Gastrocnemius medialis (tissue), 4 donors: ENCODE measurements around the gene PANX1.

Experiments used
- POLR2A ChIP-seq, 2 donors: fragments of 450-650 bp; IDR thresholded peaks; one replicate each; pipeline ENCODE4 v1.6.1; 2017; ENCODE audit warnings: antibody characterized with exemption in 2 of 2, mild to moderate bottlenecking in 2 of 2, moderate library complexity in 2 of 2
- TF ChIP-seq, protein P1 (sequence below), 5 experiments: fragments of 450-650 bp in 3 of 5; fragments of 200-600 bp in 2 of 5; sonication (generic) in 2 of 5; IDR thresholded peaks in 4 of 5; conservative IDR thresholded peaks in 1 of 5; 1 replicate in 4 of 5; 2 replicates in 1 of 5; pipeline ENCODE4 v1.5.1; 2016 to 2019; ENCODE audit warnings: antibody characterized with exemption in 5 of 5, mild to moderate bottlenecking in 3 of 5, moderate library complexity in 3 of 5

DNA sequence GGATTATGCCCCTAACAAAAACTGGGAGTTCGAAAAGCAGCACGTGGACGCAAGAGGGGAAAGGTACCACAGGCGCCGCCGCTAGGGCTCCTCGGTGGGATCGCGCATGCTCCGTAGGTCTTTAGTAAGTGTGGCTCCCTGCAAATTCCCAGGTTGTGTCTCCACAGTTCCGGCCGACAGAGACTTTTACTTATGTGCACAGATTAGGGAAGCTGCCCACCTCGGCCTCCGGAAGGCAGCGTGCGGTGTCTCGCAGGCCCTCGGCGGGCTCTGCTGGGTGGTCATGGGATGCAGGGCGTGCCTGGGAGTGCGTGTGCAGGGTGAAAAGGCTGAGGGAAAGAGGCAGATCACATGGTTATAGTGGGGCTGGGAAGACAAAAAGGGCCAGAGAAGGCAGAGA lies 39.7 kb upstream of the PANX1 start:
- TF ChIP-seq, protein P1, sequence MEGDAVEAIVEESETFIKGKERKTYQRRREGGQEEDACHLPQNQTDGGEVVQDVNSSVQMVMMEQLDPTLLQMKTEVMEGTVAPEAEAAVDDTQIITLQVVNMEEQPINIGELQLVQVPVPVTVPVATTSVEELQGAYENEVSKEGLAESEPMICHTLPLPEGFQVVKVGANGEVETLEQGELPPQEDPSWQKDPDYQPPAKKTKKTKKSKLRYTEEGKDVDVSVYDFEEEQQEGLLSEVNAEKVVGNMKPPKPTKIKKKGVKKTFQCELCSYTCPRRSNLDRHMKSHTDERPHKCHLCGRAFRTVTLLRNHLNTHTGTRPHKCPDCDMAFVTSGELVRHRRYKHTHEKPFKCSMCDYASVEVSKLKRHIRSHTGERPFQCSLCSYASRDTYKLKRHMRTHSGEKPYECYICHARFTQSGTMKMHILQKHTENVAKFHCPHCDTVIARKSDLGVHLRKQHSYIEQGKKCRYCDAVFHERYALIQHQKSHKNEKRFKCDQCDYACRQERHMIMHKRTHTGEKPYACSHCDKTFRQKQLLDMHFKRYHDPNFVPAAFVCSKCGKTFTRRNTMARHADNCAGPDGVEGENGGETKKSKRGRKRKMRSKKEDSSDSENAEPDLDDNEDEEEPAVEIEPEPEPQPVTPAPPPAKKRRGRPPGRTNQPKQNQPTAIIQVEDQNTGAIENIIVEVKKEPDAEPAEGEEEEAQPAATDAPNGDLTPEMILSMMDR (IDR thresholded peaks at IDR 0.05 in 4 of 5, conservative IDR thresholded peaks at IDR 0.05 in 1 of 5), result no peak
- no peak for TF ChIP-seq POLR2A (IDR thresholded peaks at IDR 0.05)
